Measurements from ENCODE around the gene TWSG1.

Gene TWSG1

GRCh38 chr18:9413576-9413975 is 79.0 kb downstream of the TWSG1 start:
- TF ChIP-seq YY1 (IDR thresholded peaks at IDR 0.05; ENCODE audit: low read depth) (no peak), EGR1 (IDR thresholded peaks at IDR 0.05) (no peak), TCF12 (IDR thresholded peaks at IDR 0.05; ENCODE audit: low read depth) (no peak), TAF1 (IDR thresholded peaks at IDR 0.05; ENCODE audit: low read depth) (no peak), CEBPB (IDR thresholded peaks at IDR 0.05) (no peak), RAD21 (IDR thresholded peaks at IDR 0.05; ENCODE audit: low read depth) (no peak), FOXM1 (IDR thresholded peaks at IDR 0.05; ENCODE audit: borderline replicate concordance, low read depth) (no peak)

- TF ChIP-seq FOXM1 (IDR thresholded peaks at IDR 0.05; ENCODE audit: borderline replicate concordance, low read depth) (no peak), NFIC (IDR thresholded peaks at IDR 0.05) (no peak), EGR1 (IDR thresholded peaks at IDR 0.05) (no peak), ZBTB7A (IDR thresholded peaks at IDR 0.05; ENCODE audit: low read depth) (no peak), REST (IDR thresholded peaks at IDR 0.05; ENCODE audit: low read depth) (no peak), TAF1 (IDR thresholded peaks at IDR 0.05; ENCODE audit: low read depth) (no peak), CEBPB (IDR thresholded peaks at IDR 0.05) (no peak), TEAD4 (IDR thresholded peaks at IDR 0.05) (no peak), EP300 (IDR thresholded peaks at IDR 0.05; ENCODE audit: borderline replicate concordance) (no peak), YY1 (IDR thresholded peaks at IDR 0.05; ENCODE audit: low read depth) (no peak), RAD21 (IDR thresholded peaks at IDR 0.05; ENCODE audit: low read depth) (no peak), CREB1 (IDR thresholded peaks at IDR 0.05; ENCODE audit: low read depth) (no peak), USF1 (IDR thresholded peaks at IDR 0.05) (no peak)
Observed at GRCh38 chr18:9416563-9417072, 82.0 kb downstream of the TWSG1 start.

GRCh38 chr18:9417073-9417851 is 82.7 kb downstream of the TWSG1 start:
- TF ChIP-seq MAX (IDR thresholded peaks at IDR 0.05) (no peak; the same call in none of the 2 replicates), NFIC (IDR thresholded peaks at IDR 0.05) (peak; percentile 97), REST (IDR thresholded peaks at IDR 0.05; ENCODE audit: low read depth) (no peak), TAF1 (IDR thresholded peaks at IDR 0.05; ENCODE audit: low read depth) (no peak; the same call in 1 of the 2 replicates), FOXM1 (IDR thresholded peaks at IDR 0.05; ENCODE audit: borderline replicate concordance, low read depth) (peak; percentile 87), TEAD4 (IDR thresholded peaks at IDR 0.05) (peak; percentile 90), EP300 (IDR thresholded peaks at IDR 0.05; ENCODE audit: borderline replicate concordance) (peak; percentile 93), RAD21 (IDR thresholded peaks at IDR 0.05; ENCODE audit: low read depth) (peak; percentile 24; the same call in 1 of the 2 replicates), ZBTB7A (IDR thresholded peaks at IDR 0.05; ENCODE audit: low read depth) (no peak), USF1 (IDR thresholded peaks at IDR 0.05) (no peak), YY1 (IDR thresholded peaks at IDR 0.05; ENCODE audit: low read depth) (peak; percentile 75; the same call in 1 of the 2 replicates), TCF12 (IDR thresholded peaks at IDR 0.05; ENCODE audit: low read depth) (peak; percentile 99), EGR1 (IDR thresholded peaks at IDR 0.05) (no peak), CEBPB (IDR thresholded peaks at IDR 0.05) (no peak; the same call in 1 of the 2 replicates), CREB1 (IDR thresholded peaks at IDR 0.05; ENCODE audit: low read depth) (no peak)

GRCh38 chr18:9418047-9418690 is 83.6 kb downstream of the TWSG1 start:
- TF ChIP-seq YY1 (IDR thresholded peaks at IDR 0.05; ENCODE audit: low read depth) = no peak
- TF ChIP-seq USF1 (IDR thresholded peaks at IDR 0.05) = no peak
- no peak; the same call in 1 of the 2 replicates for TF ChIP-seq EP300 (IDR thresholded peaks at IDR 0.05; ENCODE audit: borderline replicate concordance)
- no peak for TF ChIP-seq TAF1 (IDR thresholded peaks at IDR 0.05; ENCODE audit: low read depth)
- no peak for TF ChIP-seq MAX (IDR thresholded peaks at IDR 0.05)
- TF ChIP-seq TCF12 (IDR thresholded peaks at IDR 0.05; ENCODE audit: low read depth) = no peak
- no peak for TF ChIP-seq TEAD4 (IDR thresholded peaks at IDR 0.05)
- no peak for TF ChIP-seq CEBPB (IDR thresholded peaks at IDR 0.05)
- no peak for TF ChIP-seq NFIC (IDR thresholded peaks at IDR 0.05)
- TF ChIP-seq FOXM1 (IDR thresholded peaks at IDR 0.05; ENCODE audit: borderline replicate concordance, low read depth) = no peak
- no peak for TF ChIP-seq EGR1 (IDR thresholded peaks at IDR 0.05)
- TF ChIP-seq RAD21 (IDR thresholded peaks at IDR 0.05; ENCODE audit: low read depth) = no peak
- no peak for TF ChIP-seq ZBTB7A (IDR thresholded peaks at IDR 0.05; ENCODE audit: low read depth)
- TF ChIP-seq CREB1 (IDR thresholded peaks at IDR 0.05; ENCODE audit: low read depth) = no peak
- no peak for TF ChIP-seq REST (IDR thresholded peaks at IDR 0.05; ENCODE audit: low read depth)

All from Ishikawa (cell line).